GM23338 (cell line): Measurements from ENCODE around the gene IPPK. TPM values are rescaled to one million over a fixed set of nuclear protein-coding genes. Genes with fewer than 3 reads are reported as not detected.

Experiments used
- ATAC-seq: fragments of 200-7000 bp; cut with Tn5 transposase; 3 replicates; pipeline ENCODE4 v1.9.1; 2020
- DNase-seq: peaks from one replicate; pipeline ENCODE4 v3.0.0-alpha.2; 2015; ENCODE audit warnings: low spot score
- H2AFZ ChIP-seq: fragments of 200-600 bp; sonication (generic); 2 replicates; pipeline ENCODE4 v1.8.0; 2016; ENCODE audit warnings: antibody characterized with exemption, mild to moderate bottlenecking, moderate library complexity
- H3F3A ChIP-seq: fragments of 200-600 bp; sonication (generic); replicated peaks from 2 replicates; pipeline ENCODE4 v1.8.0; 2017; ENCODE audit warnings: antibody characterized with exemption, mixed run types, low read depth
- H3K27ac ChIP-seq: fragments of 200-600 bp; sonication (generic); 2 replicates; pipeline ENCODE4 v1.6.1; 2016; ENCODE audit warnings: low read depth
- H3K27me3 ChIP-seq: fragments of 200-600 bp; sonication (generic); 2 replicates; pipeline ENCODE4 v1.8.0; 2016; ENCODE audit warnings: mild to moderate bottlenecking, mixed run types, moderate library complexity; ENCODE audit not compliant: insufficient read depth
- H3K36me3 ChIP-seq: fragments of 200-600 bp; sonication (generic); 2 replicates; pipeline ENCODE4 v1.8.0; 2016; ENCODE audit warnings: mild to moderate bottlenecking; ENCODE audit not compliant: insufficient read depth
- H3K4me1 ChIP-seq: fragments of 200-600 bp; sonication (generic); 2 replicates; pipeline ENCODE4 v1.8.0; 2016; ENCODE audit warnings: mild to moderate bottlenecking, moderate library complexity; ENCODE audit not compliant: insufficient read depth
- H3K4me2 ChIP-seq: fragments of 200-600 bp; sonication (generic); 2 replicates; pipeline ENCODE4 v1.7.1; 2017; ENCODE audit warnings: mixed run types
- H3K4me3 ChIP-seq: fragments of 200-600 bp; sonication (generic); 2 replicates; pipeline ENCODE4 v1.6.1; 2016; ENCODE audit warnings: mixed run types
- H3K79me2 ChIP-seq: fragments of 200-600 bp; sonication (generic); replicated peaks from 2 replicates; pipeline ENCODE4 v1.8.0; 2017; ENCODE audit warnings: mild to moderate bottlenecking; ENCODE audit not compliant: insufficient read depth
- H3K9me2 ChIP-seq: fragments of 200-600 bp; sonication (generic); 2 replicates; pipeline ENCODE4 v1.8.0; 2017; ENCODE audit not compliant: insufficient read depth
- H4K20me1 ChIP-seq: fragments of 200-600 bp; sonication (generic); replicated peaks from 2 replicates; pipeline ENCODE4 v1.8.0; 2017; ENCODE audit warnings: mild to moderate bottlenecking; ENCODE audit not compliant: insufficient read depth
- H3K27ac Mint-ChIP-seq: 2 replicates; pipeline ENCODE4 v1.8.0; 2020; ENCODE audit warnings: inconsistent platforms, mild to moderate bottlenecking, moderate library complexity, mixed read lengths
- H3K27me3 Mint-ChIP-seq: 3 replicates; pipeline ENCODE4 v1.8.0; 2022; ENCODE audit warnings: low read depth, mild to moderate bottlenecking, moderate library complexity, mixed read lengths, inconsistent platforms; ENCODE audit not compliant: insufficient read depth, poor library complexity
- H3K36me3 Mint-ChIP-seq: 3 replicates; pipeline ENCODE4 v1.8.0; 2021; ENCODE audit warnings: low read depth, mild to moderate bottlenecking, inconsistent platforms, moderate library complexity, mixed read lengths
- H3K4me1 Mint-ChIP-seq: 3 replicates; pipeline ENCODE4 v1.8.0; 2020; ENCODE audit warnings: mild to moderate bottlenecking, inconsistent platforms, mixed read lengths
- H3K4me3 Mint-ChIP-seq: 3 replicates; pipeline ENCODE4 v1.8.0; 2021; ENCODE audit warnings: moderate library complexity, mild to moderate bottlenecking, inconsistent platforms, mixed read lengths
- H3K9me3 Mint-ChIP-seq: 3 replicates; pipeline ENCODE4 v1.8.0; 2020; ENCODE audit warnings: moderate library complexity, mild to moderate bottlenecking, inconsistent platforms, mixed read lengths
- CREB1 ChIP-seq: fragments of 250-450 bp; sonication (Bioruptor Pico); IDR thresholded peaks from 2 replicates; pipeline ENCODE4 v1.5.0; 2020; ENCODE audit warnings: low read depth, mild to moderate bottlenecking, moderate library complexity
- EZH2 ChIP-seq: fragments of 200-600 bp; sonication (generic); IDR thresholded peaks from one replicate; pipeline ENCODE4 v1.8.0; 2017; ENCODE audit warnings: antibody characterized with exemption, mild to moderate bottlenecking, low read depth; ENCODE audit not compliant: unreplicated experiment
- EZH2phosphoT487 ChIP-seq: fragments of 200-600 bp; sonication (generic); IDR thresholded peaks from one replicate; pipeline ENCODE4 v1.8.1; 2018; ENCODE audit warnings: antibody characterized with exemption; ENCODE audit not compliant: unreplicated experiment
- JUNB ChIP-seq: IDR thresholded peaks from one replicate; pipeline ENCODE4 v1.6.1; 2016; ENCODE audit warnings: antibody characterized with exemption; ENCODE audit not compliant: unreplicated experiment
- NANOG ChIP-seq: IDR thresholded peaks from 2 replicates; pipeline ENCODE4 v1.6.1; 2016; ENCODE audit warnings: antibody characterized with exemption, borderline replicate concordance
- POLR2AphosphoS5 ChIP-seq: IDR thresholded peaks from 2 replicates; pipeline ENCODE4 v1.6.1; 2016; ENCODE audit warnings: antibody characterized with exemption, low read depth
- STAT1 ChIP-seq: IDR thresholded peaks from one replicate; pipeline ENCODE4 v1.6.1; 2016; ENCODE audit warnings: antibody characterized with exemption; ENCODE audit not compliant: unreplicated experiment
- ZNF114 ChIP-seq: fragments of 250-450 bp; sonication (Bioruptor Pico); IDR thresholded peaks from 2 replicates; pipeline ENCODE4 v1.5.0; 2020; ENCODE audit warnings: mild to moderate bottlenecking, moderate library complexity
- polyA plus RNA-seq: library from polyadenylated mRNA; unstranded; fragments of >200 nt; fragmentation: Nextera tagmentation; extraction: Ambion mirVana; gene quantifications from 2 replicates; pipeline ENCODE4 v1.2.1, GENCODE V29; 2016
- total RNA-seq: library from RNA; depleted of rRNA; stranded (reverse); fragments of >200 nt; shearing (Covaris generic); gene quantifications from 2 replicates; pipeline ENCODE4 v1.2.3, GENCODE V29; 2014
- TF ChIP-seq, protein P1 (sequence below): IDR thresholded peaks from 2 replicates; pipeline ENCODE4 v1.6.1; 2016; ENCODE audit warnings: antibody characterized with exemption
- TF ChIP-seq, protein P2 (sequence below): fragments of 250-450 bp; sonication (Bioruptor Pico); IDR thresholded peaks from 2 replicates; pipeline ENCODE4 v1.5.0; 2020; ENCODE audit warnings: mild to moderate bottlenecking, moderate library complexity
- TF ChIP-seq, protein P3 (sequence below), 2 experiments: fragments of 200-600 bp in 1 of 2; sonication (generic) in 1 of 2; conservative IDR thresholded peaks; 2 replicates each; pipeline versions ENCODE4 v1.5.1 to v1.6.1; 2016 to 2017; ENCODE audit warnings: antibody characterized with exemption in 2 of 2, low read depth in 2 of 2, mild to moderate bottlenecking in 2 of 2, moderate library complexity in 1 of 2

IPPK gene
- total and polyA plus RNA-seq, 2 experiments from 2014 or later = 6.5 to 17.5 TPM

DNA sequence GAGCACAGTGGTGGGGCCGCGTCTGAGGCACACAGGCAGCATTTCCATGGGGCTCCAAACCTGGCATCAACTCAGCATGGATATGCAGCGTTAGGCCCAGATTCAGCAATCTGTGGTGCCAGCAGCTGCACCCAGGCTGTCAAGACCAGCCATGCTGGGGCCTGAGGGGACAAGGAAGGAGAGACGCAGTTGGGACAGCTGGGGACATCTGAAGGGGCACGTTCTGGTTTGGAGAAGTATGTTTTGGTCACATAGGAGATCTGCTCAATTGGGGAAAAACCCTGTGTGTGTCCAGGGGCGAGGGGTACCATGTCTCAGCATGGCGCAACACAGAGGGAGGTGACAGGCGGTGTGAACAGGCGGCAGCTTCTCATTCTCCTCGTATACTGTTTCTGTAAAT lies 67.5 kb downstream of the IPPK start:
- Histone ChIP-seq H3K4me1 (no peaks in the 10 kb centered on the region), H3K4me2 (no peak overlapping the region), H3K79me2 (no peaks in the 10 kb centered on the region), H3K36me3 (peaks cover 5% of the 10 kb centered on the region; the same call in 1 of the 2 replicates), H4K20me1 (no peaks in the 10 kb centered on the region), H3F3A (no peaks in the 10 kb centered on the region), H3K4me3 (no peak overlapping the region), H3K9me2 (no peaks in the 10 kb centered on the region; the same call in 1 of the 2 replicates), H2AFZ (no peak overlapping the region), H3K27me3 (no peaks in the 10 kb centered on the region), H3K27ac (no peak overlapping the region)
- Mint-ChIP-seq H3K36me3 (peaks cover 9% of the 10 kb centered on the region), H3K4me3 (no peak overlapping the region), H3K27ac (no peak overlapping the region), H3K9me3 (peaks cover 21% of the 10 kb centered on the region), H3K27me3 (peaks cover 10% of the 10 kb centered on the region), H3K4me1 (no peaks in the 10 kb centered on the region)
- DNase-seq (no peak), ATAC-seq (no peak)
- no peak for TF ChIP-seq POLR2AphosphoS5
- TF ChIP-seq JUNB = no peak
- TF ChIP-seq STAT1 = no peak
- TF ChIP-seq, protein P1, sequence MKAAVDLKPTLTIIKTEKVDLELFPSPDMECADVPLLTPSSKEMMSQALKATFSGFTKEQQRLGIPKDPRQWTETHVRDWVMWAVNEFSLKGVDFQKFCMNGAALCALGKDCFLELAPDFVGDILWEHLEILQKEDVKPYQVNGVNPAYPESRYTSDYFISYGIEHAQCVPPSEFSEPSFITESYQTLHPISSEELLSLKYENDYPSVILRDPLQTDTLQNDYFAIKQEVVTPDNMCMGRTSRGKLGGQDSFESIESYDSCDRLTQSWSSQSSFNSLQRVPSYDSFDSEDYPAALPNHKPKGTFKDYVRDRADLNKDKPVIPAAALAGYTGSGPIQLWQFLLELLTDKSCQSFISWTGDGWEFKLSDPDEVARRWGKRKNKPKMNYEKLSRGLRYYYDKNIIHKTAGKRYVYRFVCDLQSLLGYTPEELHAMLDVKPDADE = no peak
- TF ChIP-seq EZH2 = no peak
- no peak for TF ChIP-seq NANOG
- TF ChIP-seq, protein P2, sequence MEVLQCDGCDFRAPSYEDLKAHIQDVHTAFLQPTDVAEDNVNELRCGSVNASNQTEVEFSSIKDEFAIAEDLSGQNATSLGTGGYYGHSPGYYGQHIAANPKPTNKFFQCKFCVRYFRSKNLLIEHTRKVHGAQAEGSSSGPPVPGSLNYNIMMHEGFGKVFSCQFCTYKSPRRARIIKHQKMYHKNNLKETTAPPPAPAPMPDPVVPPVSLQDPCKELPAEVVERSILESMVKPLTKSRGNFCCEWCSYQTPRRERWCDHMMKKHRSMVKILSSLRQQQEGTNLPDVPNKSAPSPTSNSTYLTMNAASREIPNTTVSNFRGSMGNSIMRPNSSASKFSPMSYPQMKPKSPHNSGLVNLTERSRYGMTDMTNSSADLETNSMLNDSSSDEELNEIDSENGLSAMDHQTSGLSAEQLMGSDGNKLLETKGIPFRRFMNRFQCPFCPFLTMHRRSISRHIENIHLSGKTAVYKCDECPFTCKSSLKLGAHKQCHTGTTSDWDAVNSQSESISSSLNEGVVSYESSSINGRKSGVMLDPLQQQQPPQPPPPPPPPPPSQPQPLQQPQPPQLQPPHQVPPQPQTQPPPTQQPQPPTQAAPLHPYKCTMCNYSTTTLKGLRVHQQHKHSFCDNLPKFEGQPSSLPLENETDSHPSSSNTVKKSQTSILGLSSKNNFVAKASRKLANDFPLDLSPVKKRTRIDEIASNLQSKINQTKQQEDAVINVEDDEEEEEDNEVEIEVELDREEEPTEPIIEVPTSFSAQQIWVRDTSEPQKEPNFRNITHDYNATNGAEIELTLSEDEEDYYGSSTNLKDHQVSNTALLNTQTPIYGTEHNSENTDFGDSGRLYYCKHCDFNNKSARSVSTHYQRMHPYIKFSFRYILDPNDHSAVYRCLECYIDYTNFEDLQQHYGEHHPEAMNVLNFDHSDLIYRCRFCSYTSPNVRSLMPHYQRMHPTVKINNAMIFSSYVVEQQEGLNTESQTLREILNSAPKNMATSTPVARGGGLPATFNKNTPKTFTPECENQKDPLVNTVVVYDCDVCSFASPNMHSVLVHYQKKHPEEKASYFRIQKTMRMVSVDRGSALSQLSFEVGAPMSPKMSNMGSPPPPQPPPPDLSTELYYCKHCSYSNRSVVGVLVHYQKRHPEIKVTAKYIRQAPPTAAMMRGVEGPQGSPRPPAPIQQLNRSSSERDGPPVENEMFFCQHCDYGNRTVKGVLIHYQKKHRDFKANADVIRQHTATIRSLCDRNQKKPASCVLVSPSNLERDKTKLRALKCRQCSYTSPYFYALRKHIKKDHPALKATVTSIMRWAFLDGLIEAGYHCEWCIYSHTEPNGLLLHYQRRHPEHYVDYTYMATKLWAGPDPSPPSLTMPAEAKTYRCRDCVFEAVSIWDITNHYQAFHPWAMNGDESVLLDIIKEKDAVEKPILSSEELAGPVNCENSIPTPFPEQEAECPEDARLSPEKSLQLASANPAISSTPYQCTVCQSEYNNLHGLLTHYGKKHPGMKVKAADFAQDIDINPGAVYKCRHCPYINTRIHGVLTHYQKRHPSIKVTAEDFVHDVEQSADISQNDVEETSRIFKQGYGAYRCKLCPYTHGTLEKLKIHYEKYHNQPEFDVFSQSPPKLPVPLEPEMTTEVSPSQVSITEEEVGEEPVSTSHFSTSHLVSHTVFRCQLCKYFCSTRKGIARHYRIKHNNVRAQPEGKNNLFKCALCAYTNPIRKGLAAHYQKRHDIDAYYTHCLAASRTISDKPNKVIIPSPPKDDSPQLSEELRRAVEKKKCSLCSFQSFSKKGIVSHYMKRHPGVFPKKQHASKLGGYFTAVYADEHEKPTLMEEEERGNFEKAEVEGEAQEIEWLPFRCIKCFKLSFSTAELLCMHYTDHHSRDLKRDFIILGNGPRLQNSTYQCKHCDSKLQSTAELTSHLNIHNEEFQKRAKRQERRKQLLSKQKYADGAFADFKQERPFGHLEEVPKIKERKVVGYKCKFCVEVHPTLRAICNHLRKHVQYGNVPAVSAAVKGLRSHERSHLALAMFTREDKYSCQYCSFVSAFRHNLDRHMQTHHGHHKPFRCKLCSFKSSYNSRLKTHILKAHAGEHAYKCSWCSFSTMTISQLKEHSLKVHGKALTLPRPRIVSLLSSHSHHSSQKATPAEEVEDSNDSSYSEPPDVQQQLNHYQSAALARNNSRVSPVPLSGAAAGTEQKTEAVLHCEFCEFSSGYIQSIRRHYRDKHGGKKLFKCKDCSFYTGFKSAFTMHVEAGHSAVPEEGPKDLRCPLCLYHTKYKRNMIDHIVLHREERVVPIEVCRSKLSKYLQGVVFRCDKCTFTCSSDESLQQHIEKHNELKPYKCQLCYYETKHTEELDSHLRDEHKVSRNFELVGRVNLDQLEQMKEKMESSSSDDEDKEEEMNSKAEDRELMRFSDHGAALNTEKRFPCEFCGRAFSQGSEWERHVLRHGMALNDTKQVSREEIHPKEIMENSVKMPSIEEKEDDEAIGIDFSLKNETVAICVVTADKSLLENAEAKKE (CRISPR knock-in tag) = no peak
- no peak for TF ChIP-seq EZH2phosphoT487
- TF ChIP-seq CREB1 (CRISPR knock-in tag) = no peak
- TF ChIP-seq, protein P3, sequence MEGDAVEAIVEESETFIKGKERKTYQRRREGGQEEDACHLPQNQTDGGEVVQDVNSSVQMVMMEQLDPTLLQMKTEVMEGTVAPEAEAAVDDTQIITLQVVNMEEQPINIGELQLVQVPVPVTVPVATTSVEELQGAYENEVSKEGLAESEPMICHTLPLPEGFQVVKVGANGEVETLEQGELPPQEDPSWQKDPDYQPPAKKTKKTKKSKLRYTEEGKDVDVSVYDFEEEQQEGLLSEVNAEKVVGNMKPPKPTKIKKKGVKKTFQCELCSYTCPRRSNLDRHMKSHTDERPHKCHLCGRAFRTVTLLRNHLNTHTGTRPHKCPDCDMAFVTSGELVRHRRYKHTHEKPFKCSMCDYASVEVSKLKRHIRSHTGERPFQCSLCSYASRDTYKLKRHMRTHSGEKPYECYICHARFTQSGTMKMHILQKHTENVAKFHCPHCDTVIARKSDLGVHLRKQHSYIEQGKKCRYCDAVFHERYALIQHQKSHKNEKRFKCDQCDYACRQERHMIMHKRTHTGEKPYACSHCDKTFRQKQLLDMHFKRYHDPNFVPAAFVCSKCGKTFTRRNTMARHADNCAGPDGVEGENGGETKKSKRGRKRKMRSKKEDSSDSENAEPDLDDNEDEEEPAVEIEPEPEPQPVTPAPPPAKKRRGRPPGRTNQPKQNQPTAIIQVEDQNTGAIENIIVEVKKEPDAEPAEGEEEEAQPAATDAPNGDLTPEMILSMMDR (conservative IDR thresholded peaks at IDR 0.05; ENCODE audit: low read depth in 2 of 2) = no peak
- TF ChIP-seq ZNF114 (CRISPR knock-in tag) = no peak
